Measurements from ENCODE around the gene RPS6KC1.

RPS6KC1 gene

DNA sequence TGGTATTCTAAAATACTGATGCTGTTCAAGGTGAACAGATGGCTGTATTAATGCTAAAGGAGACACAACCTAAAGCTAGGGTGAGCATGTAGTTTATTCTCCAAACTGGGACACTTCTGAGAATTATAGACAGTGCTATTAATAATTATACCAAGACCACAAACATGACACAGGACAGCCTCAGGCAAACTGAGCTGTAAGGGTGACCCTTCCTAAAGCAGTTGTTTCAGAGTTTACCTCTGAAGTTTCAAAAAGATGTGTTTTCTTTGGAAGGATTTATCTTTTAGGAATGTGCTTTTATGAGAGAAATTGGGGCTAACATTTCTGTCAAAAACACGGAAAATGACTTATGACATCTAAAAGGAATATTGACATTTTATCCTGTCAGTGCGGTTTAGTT lies 68.8 kb downstream of the RPS6KC1 start:
- Histone ChIP-seq H3K4me1 (ENCODE audit: control extremely low read depth in 1 of 4, control insufficient read depth in 4 of 4, insufficient read depth in 4 of 4, low read length in 3 of 4) (peaks cover 0 to 6% (median 0%) of the 10 kb centered on the region in 4 experiments), H3K9me3 (ENCODE audit: control extremely low read depth in 1 of 5, control insufficient read depth in 4 of 5, insufficient read depth in 2 of 5, low read depth in 1 of 5, low read length in 4 of 5) (no peaks in the 10 kb centered on the region), H3K27ac (ENCODE audit: insufficient read depth in 1 of 2, low read depth in 1 of 2, low read length in 2 of 2, poor library complexity in 1 of 2, severe bottlenecking in 2 of 2) (no peak overlapping the region), H3K36me3 (ENCODE audit: control insufficient read depth in 4 of 4, insufficient read depth in 4 of 4, low read length in 3 of 4) (peaks cover 0 to 8% (median 0%) of the 10 kb centered on the region in 4 experiments), H3K27me3 (replicated peaks in 2 of 5; ENCODE audit: control insufficient read depth in 4 of 5, insufficient read depth in 5 of 5, low read length in 4 of 5) (no peaks in the 10 kb centered on the region), H3K4me3 (ENCODE audit: control insufficient read depth in 1 of 7, extremely low read depth in 1 of 7, insufficient read depth in 4 of 7, low read depth in 2 of 7, low read length in 6 of 7) (no peak overlapping the region)
- no peak for DNase-seq
- WGBS (ENCODE audit: insufficient coverage), result 100% methylated on average over 2 of the region's 2 CpGs
- POLR2A ChIA-PET, result no interaction called here
- CTCF ChIA-PET, result interaction anchor here (0.9 to 1.3 kb wide), 2 partner anchors 16 to 18 kb away, joined by 3 read pairs; no protein-coding TSS in a partner anchor

DNA sequence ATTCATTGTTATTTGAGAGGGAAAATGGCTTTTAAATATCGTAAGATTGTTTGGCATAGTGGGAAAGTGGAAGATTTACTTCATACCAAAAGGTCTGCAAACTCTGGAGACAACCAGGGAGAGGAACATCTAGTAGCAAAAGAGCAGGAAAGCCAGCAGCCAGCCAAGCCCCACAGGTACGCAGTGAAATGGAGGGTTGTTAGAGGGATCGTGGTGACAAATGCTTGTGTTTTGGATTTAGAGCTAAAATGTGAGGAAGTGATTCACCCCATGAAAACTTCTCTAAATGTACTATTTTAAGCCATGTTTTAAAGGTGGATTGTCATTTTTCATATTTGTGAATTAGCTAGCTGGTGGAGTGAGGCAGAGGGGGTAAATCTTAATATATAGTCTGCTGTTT lies 69.3 kb downstream of the RPS6KC1 start:
- POLR2A ChIA-PET, result no interaction called here

GRCh38 chr1:213120961-213121360 lies 69.9 kb downstream of the RPS6KC1 start:
- Histone ChIP-seq H3K4me1 (ENCODE audit: control extremely low read depth in 1 of 4, control insufficient read depth in 4 of 4, insufficient read depth in 4 of 4, low read length in 3 of 4) (peaks cover 0 to 6% (median 0%) of the 10 kb centered on the region in 4 experiments), H3K36me3 (ENCODE audit: control insufficient read depth in 4 of 4, insufficient read depth in 4 of 4, low read length in 3 of 4) (peaks cover 0 to 8% (median 0%) of the 10 kb centered on the region in 4 experiments), H3K27ac (ENCODE audit: insufficient read depth in 1 of 2, low read depth in 1 of 2, low read length in 2 of 2, poor library complexity in 1 of 2, severe bottlenecking in 2 of 2) (no peak overlapping the region), H3K27me3 (replicated peaks in 2 of 5; ENCODE audit: control insufficient read depth in 4 of 5, insufficient read depth in 5 of 5, low read length in 4 of 5) (no peaks in the 10 kb centered on the region), H3K9me3 (ENCODE audit: control extremely low read depth in 1 of 5, control insufficient read depth in 4 of 5, insufficient read depth in 2 of 5, low read depth in 1 of 5, low read length in 4 of 5) (no peaks in the 10 kb centered on the region), H3K4me3 (ENCODE audit: control insufficient read depth in 1 of 7, extremely low read depth in 1 of 7, insufficient read depth in 4 of 7, low read depth in 2 of 7, low read length in 6 of 7) (no peak overlapping the region)
- POLR2A ChIA-PET, result no interaction called here
- DNase-seq, result no peak
- CTCF ChIA-PET, result interaction anchor here (1.0 to 1.4 kb wide), 3 partner anchors 9 to 1209 kb away, joined by 3 to 4 read pairs (median 4); no protein-coding TSS in a partner anchor
- 100% methylated on average over 3 of the region's 4 CpGs for WGBS (ENCODE audit: insufficient coverage)

More for the DNA sequence above, 69.3 kb downstream of the RPS6KC1 start:
- Histone ChIP-seq H3K9me3 (ENCODE audit: control extremely low read depth in 1 of 5, control insufficient read depth in 4 of 5, insufficient read depth in 2 of 5, low read depth in 1 of 5, low read length in 4 of 5) (no peaks in the 10 kb centered on the region), H3K27me3 (replicated peaks in 2 of 5; ENCODE audit: control insufficient read depth in 4 of 5, insufficient read depth in 5 of 5, low read length in 4 of 5) (no peaks in the 10 kb centered on the region), H3K4me1 (ENCODE audit: control extremely low read depth in 1 of 4, control insufficient read depth in 4 of 4, insufficient read depth in 4 of 4, low read length in 3 of 4) (peaks cover 0 to 6% (median 0%) of the 10 kb centered on the region in 4 experiments), H3K4me3 (ENCODE audit: control insufficient read depth in 1 of 7, extremely low read depth in 1 of 7, insufficient read depth in 4 of 7, low read depth in 2 of 7, low read length in 6 of 7) (no peak overlapping the region), H3K36me3 (ENCODE audit: control insufficient read depth in 4 of 4, insufficient read depth in 4 of 4, low read length in 3 of 4) (peaks cover 0 to 8% (median 0%) of the 10 kb centered on the region in 4 experiments), H3K27ac (ENCODE audit: insufficient read depth in 1 of 2, low read depth in 1 of 2, low read length in 2 of 2, poor library complexity in 1 of 2, severe bottlenecking in 2 of 2) (no peak overlapping the region)
- 70% methylated on average over 2 of the region's 3 CpGs for WGBS (ENCODE audit: insufficient coverage)
- CTCF ChIA-PET, result interaction anchor here (0.9 to 1.3 kb wide), 2 partner anchors 16 to 18 kb away, joined by 3 read pairs; no protein-coding TSS in a partner anchor
- peak in 1 of 3 donors; percentile 12 for DNase-seq

GRCh38 chr1:213122514-213122929 lies 71.5 kb downstream of the RPS6KC1 start:
- POLR2A ChIA-PET, result no interaction called here
- H3K36me3 ChIP-seq (ENCODE audit: control insufficient read depth in 4 of 4, insufficient read depth in 4 of 4, low read length in 3 of 4), result peaks cover 0 to 5% (median 0%) of the 10 kb centered on the region in 4 experiments
- no peaks in the 10 kb centered on the region for H3K9me3 ChIP-seq (ENCODE audit: control extremely low read depth in 1 of 5, control insufficient read depth in 4 of 5, insufficient read depth in 2 of 5, low read depth in 1 of 5, low read length in 4 of 5)
- peaks cover 0 to 6% (median 0%) of the 10 kb centered on the region in 4 experiments for H3K4me1 ChIP-seq (ENCODE audit: control extremely low read depth in 1 of 4, control insufficient read depth in 4 of 4, insufficient read depth in 4 of 4, low read length in 3 of 4)
- DNase-seq, result peak; percentile 51 to 74 (median 64)
- no peaks in the 10 kb centered on the region for H3K27me3 ChIP-seq (replicated peaks in 2 of 5; ENCODE audit: control insufficient read depth in 4 of 5, insufficient read depth in 5 of 5, low read length in 4 of 5)
- no peak overlapping the region for H3K27ac ChIP-seq (ENCODE audit: insufficient read depth in 1 of 2, low read depth in 1 of 2, low read length in 2 of 2, poor library complexity in 1 of 2, severe bottlenecking in 2 of 2)
- CTCF ChIA-PET, result interaction anchor here (0.8 to 1.4 kb wide), 5 partner anchors 8 to 1210 kb away, joined by 3 to 4 read pairs (median 3); no protein-coding TSS in a partner anchor
- H3K4me3 ChIP-seq (ENCODE audit: control insufficient read depth in 1 of 7, extremely low read depth in 1 of 7, insufficient read depth in 4 of 7, low read depth in 2 of 7, low read length in 6 of 7), result no peak overlapping the region

DNA sequence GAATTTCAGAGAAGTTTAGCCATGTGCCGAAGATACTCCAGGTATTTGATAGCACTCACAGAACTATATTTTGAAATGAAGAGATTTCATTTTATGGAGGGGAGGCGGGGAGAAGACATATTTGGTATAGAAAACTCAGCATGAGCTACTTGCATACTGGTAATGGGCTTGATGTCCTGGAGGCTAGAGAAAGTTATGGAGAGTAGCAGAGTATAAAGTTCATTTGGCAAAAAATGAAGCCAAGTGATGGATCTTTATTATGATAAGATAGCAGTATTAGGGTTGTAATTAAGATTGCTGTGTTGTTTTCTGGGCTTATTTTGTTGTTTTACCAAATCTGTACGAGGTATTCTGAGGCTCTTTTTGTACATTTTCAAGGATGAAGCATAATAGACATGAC lies 72.0 kb downstream of the RPS6KC1 start:
- H3K4me1 ChIP-seq (ENCODE audit: control extremely low read depth in 1 of 4, control insufficient read depth in 4 of 4, insufficient read depth in 4 of 4, low read length in 3 of 4), result peaks cover 0 to 6% (median 0%) of the 10 kb centered on the region in 4 experiments
- CTCF ChIA-PET, result interaction anchor here (0.7 to 1.4 kb wide), 7 partner anchors 13 to 1209 kb away, joined by 3 to 6 read pairs (median 3); no protein-coding TSS in a partner anchor
- no peaks in the 10 kb centered on the region for H3K27me3 ChIP-seq (replicated peaks in 2 of 5; ENCODE audit: control insufficient read depth in 4 of 5, insufficient read depth in 5 of 5, low read length in 4 of 5)
- H3K9me3 ChIP-seq (ENCODE audit: control extremely low read depth in 1 of 5, control insufficient read depth in 4 of 5, insufficient read depth in 2 of 5, low read depth in 1 of 5, low read length in 4 of 5), result peaks cover 0 to 5% (median 0%) of the 10 kb centered on the region in 5 experiments
- peaks cover 0 to 4% (median 0%) of the 10 kb centered on the region in 4 experiments for H3K36me3 ChIP-seq (ENCODE audit: control insufficient read depth in 4 of 4, insufficient read depth in 4 of 4, low read length in 3 of 4)
- no peak for DNase-seq
- WGBS (ENCODE audit: insufficient coverage), result 100% methylated on average over 1 of the region's 3 CpGs
- POLR2A ChIA-PET, result no interaction called here
- H3K4me3 ChIP-seq (ENCODE audit: control insufficient read depth in 1 of 7, extremely low read depth in 1 of 7, insufficient read depth in 4 of 7, low read depth in 2 of 7, low read length in 6 of 7), result no peak overlapping the region
- no peak overlapping the region for H3K27ac ChIP-seq (ENCODE audit: insufficient read depth in 1 of 2, low read depth in 1 of 2, low read length in 2 of 2, poor library complexity in 1 of 2, severe bottlenecking in 2 of 2)

- ChIA-PET CTCF (interaction anchor here (0.7 to 1.4 kb wide), 5 partner anchors 13 to 999 kb away, joined by 3 to 6 read pairs (median 3); no protein-coding TSS in a partner anchor), POLR2A (no interaction called here)
- DNase-seq, result no peak
- Histone ChIP-seq H3K27me3 (replicated peaks in 2 of 5; ENCODE audit: control insufficient read depth in 4 of 5, insufficient read depth in 5 of 5, low read length in 4 of 5) (no peaks in the 10 kb centered on the region), H3K36me3 (ENCODE audit: control insufficient read depth in 4 of 4, insufficient read depth in 4 of 4, low read length in 3 of 4) (peaks cover 0 to 6% (median 0%) of the 10 kb centered on the region in 4 experiments), H3K27ac (ENCODE audit: insufficient read depth in 1 of 2, low read depth in 1 of 2, low read length in 2 of 2, poor library complexity in 1 of 2, severe bottlenecking in 2 of 2) (no peak overlapping the region), H3K4me3 (ENCODE audit: control insufficient read depth in 1 of 7, extremely low read depth in 1 of 7, insufficient read depth in 4 of 7, low read depth in 2 of 7, low read length in 6 of 7) (no peak overlapping the region), H3K4me1 (ENCODE audit: control extremely low read depth in 1 of 4, control insufficient read depth in 4 of 4, insufficient read depth in 4 of 4, low read length in 3 of 4) (peaks cover 0 to 6% (median 0%) of the 10 kb centered on the region in 4 experiments), H3K9me3 (ENCODE audit: control extremely low read depth in 1 of 5, control insufficient read depth in 4 of 5, insufficient read depth in 2 of 5, low read depth in 1 of 5, low read length in 4 of 5) (peaks cover 0 to 5% (median 0%) of the 10 kb centered on the region in 5 experiments)
- WGBS (ENCODE audit: insufficient coverage), result no CpG with 5 or more reads among the region's 2 CpGs
Observed at GRCh38 chr1:213123536-213123935, 72.5 kb downstream of the RPS6KC1 start.

DNA sequence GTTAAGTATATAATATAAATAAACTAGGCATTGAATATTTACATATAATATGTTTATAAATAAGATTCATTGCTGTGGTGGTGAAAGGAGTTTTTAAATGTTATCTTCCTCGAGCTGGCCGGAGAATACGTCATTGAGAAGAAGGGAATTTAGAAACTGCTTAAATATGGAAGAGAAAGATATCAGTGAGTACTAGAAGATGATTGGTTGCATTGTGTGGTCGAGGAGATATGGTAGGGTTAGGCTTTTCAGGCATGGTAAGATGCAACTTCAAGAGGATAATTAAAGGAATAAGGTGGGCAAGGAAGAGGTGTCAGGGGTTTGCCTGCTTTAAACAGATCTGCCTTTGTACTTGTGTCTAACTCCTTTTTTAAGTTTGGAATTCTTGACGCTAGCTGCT lies 73.5 kb downstream of the RPS6KC1 start:
- 89% methylated on average over 4 of the region's 5 CpGs for WGBS (ENCODE audit: insufficient coverage)
- ChIA-PET POLR2A (no interaction called here), CTCF (interaction anchor here (1.2 kb wide), 1 partner anchor 20 kb away, joined by 3 read pairs; no protein-coding TSS in a partner anchor)
- Histone ChIP-seq H3K4me1 (ENCODE audit: control extremely low read depth in 1 of 4, control insufficient read depth in 4 of 4, insufficient read depth in 4 of 4, low read length in 3 of 4) (peaks cover 0 to 6% (median 0%) of the 10 kb centered on the region in 4 experiments), H3K27ac (ENCODE audit: insufficient read depth in 1 of 2, low read depth in 1 of 2, low read length in 2 of 2, poor library complexity in 1 of 2, severe bottlenecking in 2 of 2) (no peak overlapping the region), H3K36me3 (ENCODE audit: control insufficient read depth in 4 of 4, insufficient read depth in 4 of 4, low read length in 3 of 4) (peaks cover 0 to 7% (median 0%) of the 10 kb centered on the region in 4 experiments), H3K4me3 (ENCODE audit: control insufficient read depth in 1 of 7, extremely low read depth in 1 of 7, insufficient read depth in 4 of 7, low read depth in 2 of 7, low read length in 6 of 7) (no peak overlapping the region), H3K27me3 (replicated peaks in 2 of 5; ENCODE audit: control insufficient read depth in 4 of 5, insufficient read depth in 5 of 5, low read length in 4 of 5) (no peaks in the 10 kb centered on the region), H3K9me3 (ENCODE audit: control extremely low read depth in 1 of 5, control insufficient read depth in 4 of 5, insufficient read depth in 2 of 5, low read depth in 1 of 5, low read length in 4 of 5) (peaks cover 0 to 5% (median 0%) of the 10 kb centered on the region in 5 experiments)
- peak in 1 of 3 donors; percentile 27 for DNase-seq

Measured in common myeloid progenitor, CD34-positive (primary cell).